SK-N-SH (cell line): ENCODE results near the gene RUVBL2.
"Not testable (repeated sequence)": the region's sequence is repeated elsewhere in the genome, so short reads cannot be mapped to it uniquely, and the experiment has no call there.

Source experiments
- EZH2phosphoT487 ChIP-seq: fragments of 200-600 bp; sonication (generic); IDR thresholded peaks from 2 replicates; pipeline ENCODE4 v1.6.1; 2017; ENCODE audit warnings: low read depth, mixed run types, mild to moderate bottlenecking, antibody characterized with exemption, moderate library complexity, borderline replicate concordance
- SIN3A ChIP-seq: IDR thresholded peaks from 2 replicates; pipeline ENCODE4 v1.6.1; 2012; ENCODE audit warnings: low read depth, mild to moderate bottlenecking, low read length, moderate library complexity, borderline replicate concordance

DNA sequence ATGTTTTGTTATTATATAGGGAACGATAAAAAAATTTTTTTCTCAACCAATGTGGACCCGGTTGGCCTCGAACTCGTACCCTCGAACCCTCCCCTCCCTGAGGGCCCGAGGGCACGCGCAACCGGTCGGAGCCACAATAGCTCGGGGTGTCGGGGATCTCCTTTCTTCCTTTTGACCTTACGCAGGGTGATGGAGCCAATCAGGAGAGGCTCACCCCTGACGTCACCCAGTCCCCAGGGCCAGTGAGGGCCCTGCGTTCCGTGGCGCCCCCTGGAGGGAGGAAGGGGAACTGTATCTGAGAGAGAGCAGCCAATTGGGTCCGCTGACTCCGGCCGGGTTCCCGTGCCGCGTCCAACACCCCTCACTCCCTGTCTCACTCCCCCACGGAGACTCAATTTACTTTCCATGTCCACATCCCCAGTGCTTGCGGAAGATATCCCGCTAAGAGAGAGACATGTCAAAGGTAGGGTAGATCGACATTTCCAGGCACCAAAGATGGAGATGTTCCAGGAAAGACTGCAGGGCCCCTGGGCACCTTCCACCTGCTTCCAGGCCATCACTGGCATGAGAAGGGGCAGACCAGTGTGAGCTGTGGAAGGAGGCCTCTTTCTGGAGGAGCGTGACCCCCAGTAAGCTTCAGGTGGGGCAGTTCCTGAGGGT lies 38.1 kb downstream of the RUVBL2 start, which contains the start of gene CGB2:
- not testable (repeated sequence) for TF ChIP-seq SIN3A, EZH2phosphoT487
